Kidney tubule cell (primary cell): ENCODE measurements around the gene UNC5C.
A peak's percentile ranks its signal among the peaks of the same experiment; 100 is the strongest.

Experiments
- DNase-seq: peaks from one replicate; pipeline ENCODE4 v3.0.0-alpha.2; 2018; ENCODE audit warnings: low spot score

The UNC5C gene

GRCh38 chr4:95394752-95395306 is 153.9 kb downstream of the UNC5C start:
- DNase-seq = no peak

DNA sequence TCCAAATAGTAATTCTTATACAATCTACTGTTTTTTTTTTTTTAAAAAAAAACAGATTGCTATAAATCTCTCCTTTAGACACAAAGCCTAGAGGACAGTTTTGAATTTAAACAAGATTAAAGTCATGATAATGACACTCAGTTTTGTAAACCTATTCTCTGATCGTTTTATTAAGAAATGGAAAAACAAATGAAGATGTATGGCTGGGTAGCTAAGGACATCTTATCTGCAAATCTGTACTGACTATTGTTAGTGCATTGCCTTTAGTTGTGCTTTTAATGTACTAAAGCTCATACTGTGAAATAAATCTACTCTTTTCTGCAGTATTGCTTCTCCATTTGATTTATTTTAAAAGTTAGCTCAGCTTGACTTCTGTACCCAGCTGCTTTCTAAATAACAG is 155.0 kb downstream of the UNC5C start:
- no peak for DNase-seq

GRCh38 chr4:95388911-95389310 is 159.9 kb downstream of the UNC5C start:
- peak; percentile 47 for DNase-seq

DNA sequence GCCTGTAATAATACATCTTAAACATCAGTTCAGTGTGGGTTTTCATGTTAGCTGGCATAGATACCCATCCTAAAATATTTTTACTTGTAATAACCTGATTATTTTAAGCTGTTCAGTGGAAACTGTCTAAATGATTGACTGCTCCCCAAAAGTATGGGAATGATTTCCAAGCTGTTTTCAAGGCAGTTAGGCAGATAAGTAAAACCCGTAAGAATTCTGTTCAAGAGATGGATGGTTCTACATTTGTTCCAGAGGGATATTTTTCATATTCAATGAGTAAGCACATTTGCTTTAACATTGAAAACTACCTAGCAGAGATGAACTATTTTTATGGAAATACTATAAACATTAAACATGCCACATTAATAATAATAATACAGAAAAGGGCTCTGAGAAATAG is 161.1 kb downstream of the UNC5C start:
- no peak for DNase-seq

GRCh38 chr4:95386410-95386809 is 162.4 kb downstream of the UNC5C start:
- DNase-seq = no peak

DNA sequence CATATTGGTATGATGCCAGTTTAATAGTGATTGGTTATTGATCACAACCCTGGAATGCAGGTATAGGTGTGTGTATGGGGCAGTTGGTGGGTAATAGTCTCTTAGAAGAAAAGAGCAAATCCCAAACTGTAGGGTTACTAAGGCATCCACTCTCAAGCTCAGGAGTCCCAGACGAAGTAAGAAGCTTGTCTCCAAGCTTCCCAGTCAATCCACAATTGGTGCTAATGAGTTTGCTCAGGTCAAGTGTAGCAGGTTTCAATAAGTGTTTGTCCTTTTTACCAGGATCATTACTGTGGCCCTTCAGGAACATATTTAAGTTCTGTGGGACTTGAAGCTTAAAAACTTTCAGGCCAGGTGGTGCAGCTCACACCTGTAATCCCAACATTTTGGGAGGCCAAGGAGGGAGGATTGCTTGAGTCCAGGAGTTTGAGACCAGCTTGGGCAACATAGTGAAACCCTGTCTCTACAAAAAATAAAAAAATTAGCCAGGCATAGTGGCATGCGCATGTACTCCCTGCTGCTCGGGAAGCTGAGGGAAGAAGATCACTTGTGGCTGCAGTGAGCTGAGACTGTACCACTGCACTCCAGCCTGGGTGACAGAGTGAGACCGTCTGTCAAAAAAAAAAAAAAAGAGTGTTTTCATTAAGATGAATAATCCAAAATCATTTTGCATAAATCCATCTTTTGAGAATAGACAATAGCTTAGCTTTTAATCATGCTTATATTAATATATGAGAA is 166.8 kb downstream of the UNC5C start:
- DNase-seq = no peak

- no peak for DNase-seq
Measured at GRCh38 chr4:95379633-95380032, 169.1 kb downstream of the UNC5C start.

- DNase-seq = no peak
Measured at GRCh38 chr4:95377366-95377900, 171.3 kb downstream of the UNC5C start.

DNA sequence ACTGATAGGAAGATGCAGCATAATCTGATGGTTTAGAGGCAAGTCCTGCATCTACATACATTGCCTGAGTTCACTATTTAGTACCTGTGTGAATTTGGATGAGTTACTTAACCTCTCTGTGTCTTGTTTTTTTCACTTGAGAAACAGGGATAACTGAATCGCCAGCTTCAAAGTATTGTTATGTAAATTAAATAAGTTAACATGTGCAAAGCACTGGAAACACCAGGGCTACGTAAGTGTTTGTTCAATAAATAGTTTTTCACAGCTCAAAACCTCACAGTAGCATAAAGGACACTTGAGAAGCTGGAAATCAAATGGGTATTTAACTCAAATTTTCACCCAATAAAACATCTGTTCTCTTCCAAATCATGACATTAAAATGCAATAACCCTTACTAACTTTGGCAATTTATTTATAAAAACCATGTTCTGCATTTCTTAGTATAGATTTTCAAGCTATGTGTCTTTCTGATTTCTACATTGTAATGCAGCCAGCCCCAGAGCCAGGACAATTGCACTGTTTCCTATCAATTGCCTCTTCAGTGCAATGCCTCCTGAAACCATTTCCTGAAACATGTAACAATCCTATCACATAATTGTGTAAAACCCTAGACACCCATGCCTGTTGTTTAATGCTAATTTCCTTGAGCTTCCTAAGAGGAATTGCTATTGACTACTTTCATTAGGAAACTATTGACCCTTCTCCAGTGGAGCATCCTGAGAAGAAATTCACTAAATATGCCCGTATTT is 177.1 kb downstream of the UNC5C start:
- no peak for DNase-seq

- no peak for DNase-seq
Measured at GRCh38 chr4:95367824-95368223, 180.9 kb downstream of the UNC5C start.

GRCh38 chr4:95363966-95364365 is 184.8 kb downstream of the UNC5C start:
- DNase-seq = peak; percentile 55

DNA sequence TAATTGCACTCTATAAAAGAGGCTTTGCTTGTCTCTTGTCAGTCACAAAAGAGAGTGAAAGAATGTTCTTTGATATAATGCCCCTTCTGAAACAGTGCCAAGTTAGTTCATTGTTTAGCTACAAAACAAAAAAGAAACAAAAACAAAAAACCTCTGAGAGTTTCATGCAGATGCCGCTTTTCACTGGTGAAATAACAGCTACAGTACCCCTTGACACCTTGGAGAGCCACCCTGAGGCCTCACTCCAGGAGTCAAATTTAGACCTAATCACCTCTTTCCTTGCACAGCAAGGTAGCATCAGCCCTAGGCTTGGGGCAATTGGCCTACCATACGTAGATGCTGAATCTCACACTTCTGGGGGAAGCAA is 185.2 kb downstream of the UNC5C start:
- no peak for DNase-seq

DNA sequence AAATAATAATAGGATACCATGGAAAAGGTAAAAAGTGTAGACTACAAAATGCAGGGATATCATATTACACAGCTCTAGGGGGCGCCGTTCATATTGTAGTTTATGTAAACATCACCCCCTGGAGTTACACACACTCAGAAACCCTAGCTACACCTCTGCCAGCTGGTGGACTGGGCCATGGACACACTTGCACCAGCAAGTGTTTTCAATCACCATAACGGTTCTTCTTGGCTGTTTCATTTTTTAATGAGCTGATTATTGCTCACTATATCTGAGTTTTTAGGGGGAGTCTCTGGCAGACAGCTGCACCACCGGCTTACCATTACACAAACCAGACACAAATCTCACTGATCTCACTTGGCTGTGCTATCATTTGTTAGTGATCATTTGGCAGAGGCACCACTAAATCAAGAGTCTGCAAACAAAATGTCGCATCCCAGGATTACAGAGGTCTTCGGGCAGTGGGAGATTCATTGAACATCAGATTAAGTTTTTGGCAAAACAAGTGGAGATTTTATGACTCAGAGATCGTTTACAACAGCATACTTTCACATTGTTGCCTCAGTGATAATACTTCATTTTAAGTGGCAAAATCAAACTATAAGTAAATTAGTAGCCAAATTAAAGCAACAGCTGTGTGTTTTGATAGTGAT is 185.7 kb downstream of the UNC5C start:
- peak; percentile 3 for DNase-seq

DNA sequence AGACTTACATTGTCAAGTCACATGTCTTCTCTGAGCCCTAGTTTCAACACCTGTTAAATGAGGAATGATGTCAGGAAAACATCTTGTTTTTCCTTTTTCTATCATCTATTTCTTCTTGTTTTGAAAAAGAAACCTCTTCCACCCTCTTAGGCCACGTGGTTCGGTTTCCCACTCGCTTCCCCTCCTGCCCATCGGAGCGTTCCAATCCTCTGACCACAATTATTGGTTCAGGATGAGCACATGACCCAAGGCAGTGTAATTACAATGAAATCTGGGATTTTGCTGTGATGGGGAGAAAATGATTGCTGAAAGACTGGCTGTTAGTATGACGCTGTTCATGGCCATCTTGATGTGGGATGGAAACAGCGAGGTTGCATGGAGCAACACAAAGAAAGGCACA is 186.7 kb downstream of the UNC5C start:
- DNase-seq = no peak

DNA sequence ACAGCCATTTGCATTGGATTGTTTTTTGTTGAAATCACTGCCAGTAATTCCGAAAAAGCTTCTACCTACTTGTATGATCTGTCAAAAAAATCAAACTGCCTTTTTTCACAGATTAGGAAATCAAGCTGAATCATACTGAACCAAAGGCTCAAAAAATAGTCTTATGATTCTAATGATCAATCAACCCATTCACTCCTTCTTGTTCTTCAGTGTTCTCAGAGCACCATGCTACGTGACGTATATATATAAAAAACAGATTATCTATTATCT is 187.1 kb downstream of the UNC5C start:
- DNase-seq = no peak

GRCh38 chr4:95360906-95361695 is 187.7 kb downstream of the UNC5C start:
- DNase-seq = no peak

DNA sequence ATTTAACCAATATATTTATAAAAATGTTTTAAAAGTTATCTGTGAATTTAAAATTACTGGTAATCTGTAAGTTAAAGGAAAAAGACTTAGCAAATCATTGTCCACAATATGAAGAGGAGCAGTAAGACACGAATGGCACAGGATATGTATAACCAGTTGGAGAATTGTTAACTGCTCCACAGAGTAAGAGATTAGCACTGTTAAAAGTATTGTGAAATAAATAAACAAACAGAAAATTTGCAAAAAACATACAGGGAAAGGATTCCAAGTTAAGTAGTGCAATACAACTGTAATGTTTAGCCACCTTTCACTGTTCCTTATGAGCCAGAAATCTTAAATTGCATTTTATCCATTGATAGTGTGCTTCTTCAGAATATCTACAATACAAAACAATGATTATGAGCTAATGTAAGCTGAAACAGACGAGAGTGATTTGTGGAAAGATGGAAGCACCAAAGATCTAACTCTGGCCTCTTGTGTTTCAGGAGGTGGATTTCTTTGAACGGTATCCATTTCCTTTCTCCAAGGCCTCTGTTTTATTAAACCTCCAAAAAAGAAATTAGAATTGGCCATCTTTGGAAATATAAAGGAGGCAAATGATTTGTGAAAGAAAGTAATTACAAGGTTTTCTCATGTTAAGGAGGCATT is 188.4 kb downstream of the UNC5C start:
- no peak for DNase-seq

GRCh38 chr4:95358421-95358820 is 190.4 kb downstream of the UNC5C start:
- peak; percentile 66 for DNase-seq

DNA sequence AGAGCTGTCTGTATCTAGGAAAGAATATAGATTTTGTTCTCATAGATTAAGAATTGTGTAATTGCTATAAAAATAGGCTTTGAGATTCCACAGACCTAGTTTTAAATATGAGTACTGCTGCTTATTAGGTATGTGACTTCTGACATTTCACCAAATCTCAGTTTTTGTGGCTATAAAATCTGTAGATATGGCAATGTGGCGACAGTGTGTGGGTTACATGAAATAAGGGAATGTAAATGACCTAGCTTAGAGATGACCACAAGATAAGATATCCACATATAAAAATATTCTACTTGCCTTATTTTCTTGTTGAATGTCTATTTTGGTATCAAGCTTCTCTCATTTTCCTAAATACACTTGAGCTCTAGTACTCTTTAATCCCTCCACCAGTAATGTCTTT is 193.8 kb downstream of the UNC5C start:
- no peak for DNase-seq

DNA sequence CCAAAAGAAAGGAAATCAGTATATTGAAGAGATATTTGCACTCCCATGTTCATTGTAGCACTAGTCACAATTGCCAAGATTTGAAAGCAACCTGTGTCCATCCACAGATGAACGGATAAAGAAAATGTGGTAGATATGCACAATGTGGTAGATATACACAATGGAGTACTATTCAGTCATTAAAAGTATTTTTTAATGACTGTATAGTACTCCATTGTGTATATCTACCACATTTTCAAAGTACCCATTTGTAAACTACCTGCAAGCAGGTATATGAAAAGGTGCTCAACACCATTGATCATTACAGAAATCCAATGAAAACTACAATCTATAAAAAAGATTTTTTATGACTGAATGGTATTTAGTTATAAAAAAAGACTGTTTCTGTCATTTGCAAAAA is 200.4 kb downstream of the UNC5C start:
- no peak for DNase-seq

- DNase-seq = no peak
Measured at GRCh38 chr4:95343235-95343634, 205.5 kb downstream of the UNC5C start.

GRCh38 chr4:95340191-95340590 is 208.6 kb downstream of the UNC5C start:
- DNase-seq = no peak
